Suprapubic skin (tissue), 3 donors: ENCODE results near the gene SPATA33.

ENCODE experiments used
- CTCF ChIP-seq, 2 donors: fragments of 200-600 bp in 1 of 2; fragments of 450-650 bp in 1 of 2; sonication (generic) in 1 of 2; IDR thresholded peaks; one replicate each; pipeline ENCODE4 v1.5.1; 2016 to 2019; ENCODE audit warnings: antibody characterized with exemption in 2 of 2, mild to moderate bottlenecking in 1 of 2, moderate library complexity in 1 of 2
- POLR2A ChIP-seq, 2 donors: fragments of 450-650 bp; IDR thresholded peaks; one replicate each; pipeline ENCODE4 v1.6.1; 2017; ENCODE audit warnings: antibody characterized with exemption in 2 of 2, mild to moderate bottlenecking in 2 of 2, moderate library complexity in 2 of 2

GRCh38 chr16:89690392-89690901 lies 32.8 kb downstream of the SPATA33 start:
- TF ChIP-seq CTCF (IDR thresholded peaks at IDR 0.05) (no peak), POLR2A (IDR thresholded peaks at IDR 0.05) (no peak)
